Adrenal gland (tissue), 12 donors: Measurements from ENCODE around the gene STX19. TPM values are rescaled to one million over a fixed set of nuclear protein-coding genes. Genes with fewer than 3 reads are reported as not detected.
"Not testable (repeated sequence)": the region's sequence is repeated elsewhere in the genome, so short reads cannot be mapped to it uniquely, and the experiment has no call there.

Experiments
- DNase-seq, 7 donors: peaks; one replicate each; pipeline ENCODE4 v3.0.0-alpha.2; 2019 to 2020
- H3K27ac ChIP-seq, 5 donors: fragments of 200-600 bp; sonication (generic) in 4 of 5; 1 replicate in 3 of 5; 2 replicates in 2 of 5; pipeline versions ENCODE4 v1.5.1 to v1.8.0; 2016 to 2020; ENCODE audit warnings: mild to moderate bottlenecking in 1 of 5
- H3K27me3 ChIP-seq: fragments of 200-600 bp; 2 replicates; pipeline ENCODE4 v1.8.0; 2021
- H3K36me3 ChIP-seq, 2 donors: fragments of 200-600 bp; replicated peaks in 1 of 2; 1 replicate in 1 of 2; 2 replicates in 1 of 2; pipeline versions ENCODE4 v1.5.1 to v1.8.0; 2018 to 2022
- H3K4me1 ChIP-seq, 2 donors: fragments of 200-600 bp; replicated peaks in 1 of 2; 1 replicate in 1 of 2; 2 replicates in 1 of 2; pipeline versions ENCODE4 v1.5.1 to v1.8.0; 2018 to 2021
- H3K4me3 ChIP-seq, 4 donors: fragments of 200-600 bp; sonication (generic) in 3 of 4; one replicate each; pipeline ENCODE4 v1.5.1; 2016 to 2018
- H3K9me3 ChIP-seq, 3 donors: fragments of 200-600 bp; sonication (generic) in 1 of 3; replicated peaks in 1 of 3; 1 replicate in 2 of 3; 2 replicates in 1 of 3; pipeline versions ENCODE4 v1.5.1 to v1.8.0; 2016 to 2021
- POLR2A ChIP-seq, 2 donors: fragments of 450-650 bp; IDR thresholded peaks; one replicate each; pipeline ENCODE4 v1.6.1; 2017; ENCODE audit warnings: antibody characterized with exemption in 2 of 2, mild to moderate bottlenecking in 2 of 2, moderate library complexity in 1 of 2
- WGBS, 4 donors: extraction: QIAGEN DNeasy Blood & Tissue Kit in 2 of 4; methylation state at CpG; one replicate each; pipeline versions ENCODE4 v1.1.5 to v1.1.7; 2013 to 2017; 5-methylcytosine and 5-hydroxymethylcytosine counted together
- intact Hi-C, 2 donors: fragments of 100-400 bp; cut with DNase I; formaldehyde crosslinking; loops; one replicate each; pipeline versions ENCODE4 v1.14.1 to v1.15.0; 2022 to 2023
- polyA plus RNA-seq, 3 donors: library from polyadenylated mRNA; stranded (reverse); fragments of 200-250 nt in 2 of 3; fragments of 350-450 nt in 1 of 3; fragmentation: Illumina TruSeq in 1 of 3; extraction: RNeasy Lipid Tissue Mini Kit (QIAGEN cat#74804) in 1 of 3; gene quantifications; one replicate each; pipeline ENCODE4 v1.2.3, GENCODE V29; 2013 to 2014
- small RNA-seq, 2 donors: library from RNA; depleted of rRNA; stranded (forward); fragments of <200 nt; gene quantifications; one replicate each; pipeline ENCODE3, GENCODE V24; 2016
- total RNA-seq, 9 donors: library from RNA; depleted of rRNA in 4 of 9; stranded (reverse); fragments of >200 nt in 4 of 9; fragments of 120-200 nt in 1 of 9; fragmentation: NEBNext Ultra II Directional in 1 of 9; extraction: Animal tissue kit (Norgen Biotek cat#: 25700) in 1 of 9; gene quantifications; one replicate each; pipeline versions ENCODE4 v1.1.0 to v1.2.4, GENCODE V29; 2013 to 2023
- TF ChIP-seq, protein P1 (sequence below), 6 experiments: fragments of 450-650 bp in 4 of 6; fragments of 200-600 bp in 2 of 6; sonication (generic) in 1 of 6; IDR thresholded peaks; 1 replicate in 5 of 6; 2 replicates in 1 of 6; pipeline versions ENCODE4 v1.5.1 to v1.8.0; 2016 to 2021; ENCODE audit warnings: antibody characterized with exemption in 6 of 6, mild to moderate bottlenecking in 2 of 6, moderate library complexity in 1 of 6
- donor health status: healthy with polysubstance abuse.
- donor health status: Bipolar disorder and iron deficiency.
- donor health status: DM: yes; HTN: yes; CAD: no.
- donor health status: DM: no; HTN: no; CAD: no.
- donor health status: DM: no; HTN: no; CAD: no.
- donor health status: DM: yes; HTN: yes; CAD: no.

STX19 gene
- total and polyA plus RNA-seq, 12 donors: 0.07 to 0.26 (median 0.18) TPM; not detected in 8

DNA sequence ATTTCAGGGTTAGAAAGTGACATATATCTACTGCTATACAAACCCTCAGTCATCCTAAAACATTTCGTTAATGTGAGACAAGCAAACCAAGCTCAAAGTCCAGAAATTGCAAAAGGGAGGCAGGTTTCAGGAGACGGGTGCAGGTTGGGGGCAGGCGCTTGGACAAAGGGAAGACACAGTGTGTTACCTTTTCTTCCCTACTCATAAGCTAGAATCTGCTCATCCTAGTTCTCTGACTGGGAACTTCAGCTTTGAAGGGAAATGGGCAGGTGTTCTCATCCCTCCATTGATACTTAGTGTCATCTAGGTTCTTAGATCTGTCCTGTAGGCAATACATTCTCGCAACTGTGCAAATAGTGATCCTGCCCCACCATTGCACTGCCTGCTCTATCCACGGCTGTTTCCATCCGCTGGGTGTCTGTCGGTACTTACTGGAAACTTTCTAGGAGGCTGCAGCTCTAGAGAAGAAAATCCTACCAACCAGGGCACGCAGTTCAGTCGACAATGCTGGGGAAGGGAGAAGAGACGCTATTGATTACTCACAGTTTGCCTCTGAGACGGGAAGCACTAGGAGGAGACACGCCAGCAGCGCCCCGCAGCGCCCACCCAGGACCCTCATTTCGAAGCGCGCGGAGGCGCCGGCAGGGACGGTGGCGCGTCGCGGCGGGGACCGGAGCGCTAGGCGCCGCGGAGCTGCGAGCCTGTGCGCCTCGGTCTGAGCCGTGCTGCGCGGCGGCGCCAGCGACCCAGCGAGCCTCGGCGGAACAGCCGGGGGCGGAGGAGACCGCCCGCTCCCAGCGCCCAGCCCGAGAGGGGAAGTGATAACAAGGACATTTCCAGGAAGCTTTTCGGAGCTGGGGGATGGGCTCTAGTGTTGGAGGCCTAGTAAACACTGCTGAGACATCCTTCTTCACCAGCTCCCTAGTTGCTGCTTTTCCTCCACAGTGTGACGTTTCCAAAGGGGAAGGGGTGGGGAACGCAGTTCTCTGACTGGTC, 55.0 kb downstream of the STX19 start, which contains the start of gene PROS1:
Gene PROS1, minus strand, starts transcription at position 766 of the 996 bp plus-strand sequence. Its CDS starts 147 bp downstream, at position 619.
- TF ChIP-seq POLR2A (IDR thresholded peaks at IDR 0.05): peak; percentile 43 to 49
- TF ChIP-seq, protein P1, sequence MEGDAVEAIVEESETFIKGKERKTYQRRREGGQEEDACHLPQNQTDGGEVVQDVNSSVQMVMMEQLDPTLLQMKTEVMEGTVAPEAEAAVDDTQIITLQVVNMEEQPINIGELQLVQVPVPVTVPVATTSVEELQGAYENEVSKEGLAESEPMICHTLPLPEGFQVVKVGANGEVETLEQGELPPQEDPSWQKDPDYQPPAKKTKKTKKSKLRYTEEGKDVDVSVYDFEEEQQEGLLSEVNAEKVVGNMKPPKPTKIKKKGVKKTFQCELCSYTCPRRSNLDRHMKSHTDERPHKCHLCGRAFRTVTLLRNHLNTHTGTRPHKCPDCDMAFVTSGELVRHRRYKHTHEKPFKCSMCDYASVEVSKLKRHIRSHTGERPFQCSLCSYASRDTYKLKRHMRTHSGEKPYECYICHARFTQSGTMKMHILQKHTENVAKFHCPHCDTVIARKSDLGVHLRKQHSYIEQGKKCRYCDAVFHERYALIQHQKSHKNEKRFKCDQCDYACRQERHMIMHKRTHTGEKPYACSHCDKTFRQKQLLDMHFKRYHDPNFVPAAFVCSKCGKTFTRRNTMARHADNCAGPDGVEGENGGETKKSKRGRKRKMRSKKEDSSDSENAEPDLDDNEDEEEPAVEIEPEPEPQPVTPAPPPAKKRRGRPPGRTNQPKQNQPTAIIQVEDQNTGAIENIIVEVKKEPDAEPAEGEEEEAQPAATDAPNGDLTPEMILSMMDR (IDR thresholded peaks at IDR 0.05): no peak
- no peaks in the 10 kb centered on the region for H3K27me3 ChIP-seq
- intact Hi-C loops: no loop called here
- DNase-seq: peak; percentile 74 to 91 (median 85)
- WGBS, 4 donors: 1 to 9% (median 3%) methylated on average over 5 to 53 of the region's 53 CpGs
- peak within 1 kb of the TSS in 2 of 4 donors; percentile 40 to 82 for H3K4me3 ChIP-seq
- H3K4me1 ChIP-seq: peaks cover 4 to 21% of the 10 kb centered on the region in 2 donors
- peak within 1 kb of the TSS; percentile 37 to 93 (median 70) for H3K27ac ChIP-seq
- no peaks in the 10 kb centered on the region for H3K36me3 ChIP-seq
- no peaks in the 10 kb centered on the region for H3K9me3 ChIP-seq

DNA sequence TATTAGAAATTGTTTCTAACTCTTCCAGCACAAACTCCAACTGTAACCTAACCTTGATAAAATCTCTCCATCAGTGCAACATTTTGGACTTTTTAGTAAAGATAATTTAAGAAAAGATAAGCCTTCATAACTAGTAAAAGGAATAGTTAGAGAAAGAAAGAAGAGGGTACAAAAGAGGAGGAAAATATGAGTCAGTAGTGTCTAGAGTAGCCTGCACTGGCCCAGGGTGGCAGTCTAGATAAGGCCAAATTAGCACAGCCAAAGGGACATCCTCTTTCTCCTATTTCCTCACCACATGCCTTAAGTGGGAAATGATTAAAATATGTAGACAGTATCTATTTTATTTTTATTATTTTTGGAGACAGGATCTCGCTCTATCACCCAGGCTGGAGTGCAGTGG, 58.4 kb downstream of the STX19 start:
- Histone ChIP-seq H3K4me1 (peaks cover 4 to 21% of the 10 kb centered on the region in 2 donors), H3K27ac (no peak overlapping the region)
- TF ChIP-seq, protein P1 (IDR thresholded peaks at IDR 0.05): no peak
- no peak for TF ChIP-seq POLR2A (IDR thresholded peaks at IDR 0.05)

DNA sequence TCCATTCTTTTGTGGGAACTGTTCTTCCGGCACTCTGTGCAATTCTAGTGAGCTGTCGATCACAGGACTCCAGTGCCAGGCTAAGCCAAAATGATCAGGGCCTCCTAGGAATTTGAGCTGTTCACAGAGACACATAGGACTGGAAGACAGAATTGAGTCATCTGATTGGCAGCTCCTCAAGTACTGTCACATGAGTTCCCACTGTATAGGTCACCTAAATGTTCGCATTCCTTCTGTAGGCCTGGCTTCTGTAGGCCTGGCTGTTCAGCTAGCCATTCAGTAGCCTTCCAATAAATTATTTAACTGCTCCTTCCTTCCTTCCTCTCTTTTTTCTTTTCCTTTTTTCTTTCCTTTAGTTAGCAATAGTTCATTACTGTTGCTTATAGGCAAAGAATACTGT, 59.0 kb downstream of the STX19 start:
- H3K27ac ChIP-seq: no peak overlapping the region
- intact Hi-C loops: no loop called here
- no peak for DNase-seq
- H3K4me3 ChIP-seq: no peak overlapping the region
- H3K9me3 ChIP-seq: no peaks in the 10 kb centered on the region
- no peaks in the 10 kb centered on the region for H3K36me3 ChIP-seq
- no peaks in the 10 kb centered on the region for H3K27me3 ChIP-seq
- peaks cover 4 to 20% of the 10 kb centered on the region in 2 donors for H3K4me1 ChIP-seq
- TF ChIP-seq POLR2A (IDR thresholded peaks at IDR 0.05): no peak
- WGBS, 4 donors: 60 to 69% (median 66%) methylated on average over 3 of the region's 3 CpGs

More for the DNA sequence above, 58.4 kb downstream of the STX19 start:
- WGBS, 4 donors: 91 to 100% (median 98%) methylated on average over 1 of the region's 1 CpG
- DNase-seq: no peak
- Histone ChIP-seq H3K36me3 (no peaks in the 10 kb centered on the region), H3K27me3 (no peaks in the 10 kb centered on the region), H3K9me3 (no peaks in the 10 kb centered on the region), H3K4me3 (no peak overlapping the region)
- intact Hi-C loops: no loop called here

DNA sequence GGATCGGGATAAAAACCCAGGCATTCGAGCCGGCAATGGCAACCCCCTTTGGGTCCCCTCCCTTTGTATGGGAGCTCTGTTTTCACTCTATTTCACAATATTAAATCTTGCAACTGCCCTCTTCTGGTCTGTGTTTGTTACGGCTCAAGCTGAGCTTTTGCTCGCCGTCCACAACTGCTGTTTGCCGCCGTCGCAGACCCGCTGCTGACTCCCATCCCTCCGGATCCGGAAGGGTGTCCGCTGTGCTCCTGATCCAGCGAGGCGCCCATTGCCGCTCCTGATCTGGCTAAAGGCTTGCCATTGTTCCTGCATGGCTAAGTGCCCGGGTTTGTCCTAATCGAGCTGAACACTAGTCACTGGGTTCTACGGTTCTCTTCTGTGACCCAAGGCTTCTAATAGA, 63.3 kb downstream of the STX19 start:
- H3K4me3 ChIP-seq, DNase-seq, H3K27me3 ChIP-seq, intact Hi-C loops, H3K9me3 ChIP-seq, H3K4me1 ChIP-seq, H3K27ac ChIP-seq, H3K36me3 ChIP-seq: not testable (repeated sequence)
- WGBS, 4 donors: 94 to 96% (median 95%) methylated on average over 19 of the region's 19 CpGs

Small RNA genes within 50 kb of the gene (small RNA-seq; reads per million reads assigned to genes)
- gene RF00019 (0 reads per million in 2 donors), gene RNU6-511P (0 reads per million in 2 donors)

Other genes starting within 250 kb of the STX19 start
- gene PROS1, start 54.7 kb downstream of the STX19 start, total RNA-seq: 10 to 100 TPM; 12.4 to 34.6 (median 21.9) TPM
- gene PROS1, start 54.7 kb downstream of the STX19 start, polyA plus RNA-seq: 10 to 100 TPM in 1 of 3 donors, 1 to 10 TPM in 2; 6.6 to 19.1 (median 8.9) TPM
- 1 to 10 TPM; 3.2 to 6.6 (median 6.0) TPM for gene ARL13B, start 48.4 kb downstream of the STX19 start, total RNA-seq
- gene ARL13B, start 48.4 kb downstream of the STX19 start, polyA plus RNA-seq: 1 to 10 TPM; 3.5 to 7.7 (median 3.9) TPM
- gene DHFR2, start 34.3 kb upstream of the STX19 start, total RNA-seq: 10 to 100 TPM in 2 of 9 donors, 1 to 10 TPM in 7; 2.3 to 12.3 (median 7.7) TPM
- 1 to 10 TPM; 3.1 to 9.2 (median 4.8) TPM for gene DHFR2, start 34.3 kb upstream of the STX19 start, polyA plus RNA-seq
- gene NSUN3, start 34.5 kb upstream of the STX19 start, total RNA-seq: 10 to 100 TPM in 7 of 9 donors, 1 to 10 TPM in 2; 5.1 to 18.9 (median 12.4) TPM
- 10 to 100 TPM in 1 of 3 donors, 1 to 10 TPM in 2; 3.1 to 15.2 (median 5.2) TPM for gene NSUN3, start 34.5 kb upstream of the STX19 start, polyA plus RNA-seq